ENCODE data around the gene PAK5.

Gene PAK5

DNA sequence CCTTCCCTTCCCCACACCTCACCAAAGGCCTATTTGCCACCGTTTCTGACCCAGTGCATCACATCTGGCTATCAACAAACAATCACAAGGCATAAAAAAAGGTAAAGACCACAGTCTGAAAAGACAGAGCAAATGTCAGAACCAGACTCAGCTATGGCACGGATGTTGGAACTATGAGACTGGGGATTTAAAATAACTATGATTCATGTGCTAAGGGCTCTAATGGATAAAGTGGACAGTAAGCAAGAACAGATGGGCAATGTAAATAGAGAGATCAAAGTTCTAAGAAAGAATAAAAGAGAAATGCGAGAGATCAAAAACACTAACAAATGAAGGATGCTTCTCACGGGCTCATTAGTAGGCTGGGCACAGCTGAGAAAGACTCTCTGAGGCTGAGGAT is 225.0 kb downstream of the PAK5 start:
- ATAC-seq, result no peak

DNA sequence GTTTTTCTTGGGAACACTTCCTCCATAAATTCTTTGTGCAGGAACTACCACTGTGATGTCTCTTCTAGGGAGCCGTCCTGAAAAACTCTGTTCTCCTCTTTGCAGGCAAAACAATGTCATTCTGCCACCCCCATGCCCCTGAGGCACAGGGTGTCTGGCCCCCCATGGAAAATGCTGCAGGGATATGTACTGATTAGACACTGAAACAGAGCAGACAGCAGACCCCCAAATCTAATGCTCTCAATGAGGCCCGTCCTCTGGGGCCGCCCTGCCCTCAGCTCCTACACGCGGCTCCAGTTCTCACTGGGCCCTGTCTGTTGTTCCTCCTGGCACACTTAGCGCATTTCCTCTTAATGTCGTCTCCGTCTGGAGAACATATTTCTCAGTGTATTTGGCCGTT is 227.0 kb downstream of the PAK5 start:
- no peak for ATAC-seq

DNA sequence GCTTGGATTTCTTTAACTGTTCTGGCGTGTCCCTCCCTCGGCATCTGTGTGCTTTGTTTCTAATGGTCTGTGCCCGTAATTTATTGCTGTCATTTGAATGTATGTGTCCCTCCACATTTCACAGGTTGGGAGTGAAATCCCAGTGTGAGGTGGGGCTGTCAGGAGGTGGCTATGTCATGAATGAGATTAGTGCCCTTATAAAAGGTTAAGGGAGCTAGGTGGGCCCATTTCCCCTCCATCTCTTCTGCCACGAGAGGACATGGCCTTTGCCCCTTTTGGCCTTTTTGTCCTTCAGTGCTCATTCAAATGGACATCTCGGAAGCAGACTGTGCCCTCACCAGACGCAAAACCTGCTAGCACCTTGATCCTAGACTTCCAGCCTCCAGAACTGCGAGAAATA is 228.2 kb downstream of the PAK5 start:
- ATAC-seq, result no peak

DNA sequence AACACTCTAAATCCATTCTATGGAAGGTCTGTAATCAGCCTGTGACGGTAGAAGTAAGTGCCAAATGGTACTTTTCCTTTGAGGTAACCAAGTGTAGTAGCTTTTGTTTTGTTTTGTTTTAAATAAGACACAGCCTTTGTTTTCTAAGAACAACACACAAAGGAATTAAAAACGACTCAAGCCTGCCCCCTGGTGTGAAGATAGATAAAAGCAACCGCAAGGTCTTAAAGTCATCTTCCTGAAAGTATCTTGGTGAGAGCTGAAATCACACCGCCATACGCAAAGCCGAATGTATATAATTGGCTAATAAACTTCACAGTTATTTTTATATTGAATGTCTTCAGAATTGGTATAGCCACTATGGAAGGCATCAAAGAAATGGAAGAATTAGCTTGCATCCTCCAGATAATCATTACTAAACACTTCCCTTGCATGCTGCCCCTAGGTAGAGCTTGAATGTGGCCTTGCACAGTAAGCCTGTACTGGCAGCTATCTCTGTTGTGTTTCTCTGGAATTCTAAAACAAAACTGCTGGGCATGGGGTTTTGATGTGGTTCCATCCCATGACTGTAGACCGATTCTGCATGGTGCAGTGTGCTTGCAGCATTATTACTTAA is 228.9 kb downstream of the PAK5 start:
- ATAC-seq, result no peak

DNA sequence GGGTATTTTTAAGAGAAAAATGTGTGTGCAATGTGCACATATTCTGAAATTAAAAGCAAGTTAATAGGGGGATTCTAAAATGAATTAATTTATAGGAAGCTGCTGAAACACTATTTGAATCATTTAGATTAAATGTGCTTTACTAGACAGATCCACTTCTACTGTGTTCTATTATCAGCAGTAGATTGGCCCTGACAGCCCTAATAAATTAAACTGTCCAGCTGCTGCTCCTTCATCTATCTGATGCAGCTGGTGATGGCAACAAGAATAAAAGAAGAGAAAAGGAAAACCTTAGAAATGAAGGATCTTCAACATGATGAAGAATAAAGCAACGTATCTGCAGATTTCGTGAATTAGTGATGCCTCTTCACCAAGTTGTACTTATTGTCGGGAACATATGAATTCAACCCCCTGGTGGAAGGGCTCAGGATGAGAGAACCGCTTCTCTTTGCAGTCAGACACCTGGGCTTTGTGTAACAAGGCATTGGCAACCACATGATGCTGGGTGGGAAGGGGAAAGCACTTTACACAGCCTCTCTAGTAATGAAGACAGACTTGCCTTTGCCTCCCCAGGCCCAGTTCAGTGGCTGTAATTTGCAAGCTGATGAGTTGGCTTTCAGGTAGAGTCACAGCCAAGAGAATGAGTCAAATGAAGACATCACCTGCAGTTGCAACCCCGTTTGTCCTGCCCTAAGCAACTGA is 230.1 kb downstream of the PAK5 start:
- ATAC-seq, result no peak

GRCh38 chr20:9602847-9603183 is 236.1 kb downstream of the PAK5 start:
- ATAC-seq, result no peak

- no peak for ATAC-seq
Observed at GRCh38 chr20:9600562-9600961, 238.3 kb downstream of the PAK5 start.

GRCh38 chr20:9597547-9597946 is 241.3 kb downstream of the PAK5 start:
- ATAC-seq, result no peak

DNA sequence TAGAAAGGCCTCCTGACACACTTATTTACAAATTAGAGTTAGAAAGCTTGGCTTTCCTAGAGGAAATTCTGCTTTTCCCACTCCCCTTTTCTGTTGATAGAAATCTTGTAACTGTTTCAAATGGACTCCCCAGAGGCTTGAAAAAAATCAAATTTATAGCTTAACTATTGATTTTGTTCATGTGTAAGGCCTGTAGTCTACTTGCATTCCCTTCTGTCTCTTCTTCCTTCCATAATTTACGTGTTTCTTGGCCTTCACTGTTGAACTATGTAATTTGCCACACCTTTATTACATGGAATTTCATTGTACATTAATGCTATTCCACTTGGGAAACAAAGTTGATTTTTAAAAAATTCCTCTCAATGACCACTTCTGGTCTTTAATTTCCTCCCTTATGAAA is 243.1 kb downstream of the PAK5 start:
- ATAC-seq, result no peak

DNA sequence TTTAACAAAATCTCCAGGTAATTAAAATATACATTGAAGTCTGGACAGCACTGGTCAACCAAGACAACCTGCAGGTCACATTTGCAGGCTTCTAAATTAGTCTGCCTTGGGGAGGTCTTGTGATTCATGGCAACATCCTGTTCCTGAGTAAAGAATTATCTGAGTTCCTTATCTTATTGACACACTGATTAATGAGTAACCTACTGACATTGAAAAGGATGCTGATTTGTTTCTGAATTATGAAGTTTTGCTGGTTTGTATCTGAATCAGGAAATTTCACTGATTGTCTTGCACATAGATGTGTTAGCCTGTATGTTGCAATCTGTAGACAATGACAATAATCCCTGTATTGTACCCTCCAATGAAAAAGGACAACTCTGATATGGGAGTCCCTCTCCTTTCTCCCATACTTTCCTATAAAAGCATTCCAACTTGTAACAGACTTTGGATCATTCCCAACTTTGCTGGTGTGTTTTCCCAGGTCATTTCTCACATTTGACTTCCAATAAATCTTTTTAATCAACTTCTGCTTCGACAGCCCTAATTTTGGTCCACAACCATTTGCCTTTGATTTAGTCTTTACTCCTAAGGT is 244.5 kb downstream of the PAK5 start:
- no peak for ATAC-seq

DNA sequence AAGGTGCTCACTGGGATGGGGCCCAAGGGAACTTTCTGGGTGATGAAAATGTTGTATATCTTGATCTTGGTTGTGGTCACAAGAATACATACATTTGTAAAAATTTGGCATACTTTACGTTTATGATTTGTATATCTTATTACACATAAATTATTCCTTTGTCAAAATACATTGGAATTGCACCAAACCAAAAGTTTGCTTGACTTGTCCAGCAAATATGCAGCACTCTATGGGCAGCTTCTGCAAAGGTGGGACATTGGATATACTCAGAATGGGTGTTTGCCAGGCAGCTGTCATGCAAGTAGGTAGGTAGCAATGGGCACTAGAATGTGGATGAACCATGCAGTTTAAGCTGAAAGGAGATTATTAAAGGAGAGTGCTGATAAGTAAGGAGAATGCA is 246.5 kb downstream of the PAK5 start:
- ATAC-seq, result no peak

GRCh38 chr20:9591080-9591479 is 247.8 kb downstream of the PAK5 start:
- ATAC-seq, result no peak

GRCh38 chr20:9590189-9590588 is 248.7 kb downstream of the PAK5 start:
- no peak for ATAC-seq

GRCh38 chr20:9588706-9589105 is 250.2 kb downstream of the PAK5 start:
- no peak for ATAC-seq

DNA sequence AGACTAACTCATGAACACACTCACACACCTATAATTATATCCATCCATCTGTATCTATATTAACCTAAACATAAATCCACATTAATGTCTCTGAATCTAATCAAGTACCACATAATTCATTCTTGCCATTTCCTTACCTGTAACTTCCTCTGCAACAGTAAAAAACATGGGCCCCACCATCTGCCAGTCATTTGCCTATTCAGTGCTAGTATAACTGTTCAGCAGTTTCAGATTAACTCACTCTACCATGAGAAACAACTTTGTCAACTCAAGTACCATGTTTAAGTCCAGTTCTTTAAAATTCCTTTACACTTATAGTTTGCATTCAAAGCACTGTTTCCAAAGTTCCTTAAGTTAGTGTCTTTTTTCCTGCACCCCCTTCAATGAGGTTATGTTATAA is 255.7 kb downstream of the PAK5 start:
- no peak for ATAC-seq

DNA sequence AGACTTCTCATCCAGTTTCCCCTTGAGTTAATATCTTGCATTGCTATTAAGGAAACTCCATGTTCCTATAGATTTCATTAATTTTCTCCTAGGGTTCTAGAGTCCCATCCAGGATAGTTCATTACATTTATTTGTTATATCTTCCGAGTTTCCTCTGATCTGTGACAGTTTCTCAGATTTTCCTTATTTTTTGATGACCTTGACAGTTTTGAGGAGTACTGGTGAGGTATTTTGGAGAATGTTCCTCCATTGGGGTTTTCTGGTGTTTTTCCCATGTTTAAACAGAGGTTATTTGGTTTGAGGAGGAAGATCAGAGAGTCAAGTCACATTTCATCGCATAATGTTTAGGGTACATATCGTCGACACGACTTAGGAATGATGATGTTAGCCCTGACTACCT is 256.7 kb downstream of the PAK5 start:
- no peak for ATAC-seq

DNA sequence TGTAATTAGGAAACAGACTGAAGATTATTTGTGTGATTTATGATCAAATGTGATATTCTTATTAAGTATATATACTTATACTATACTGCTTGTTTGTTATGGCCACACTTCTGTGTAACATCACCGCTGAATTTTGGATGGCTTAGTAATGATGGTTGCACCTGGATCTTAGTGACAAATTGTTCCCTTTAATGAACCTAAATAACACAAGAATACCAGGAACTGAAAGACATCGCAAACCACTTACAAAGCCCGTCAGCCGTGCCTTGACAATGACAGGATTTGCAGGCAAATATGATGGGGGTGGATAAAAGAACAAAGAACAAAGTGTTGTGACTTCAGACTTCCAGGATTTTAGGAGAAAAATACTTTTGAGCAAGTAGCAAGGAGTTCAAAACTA is 257.4 kb downstream of the PAK5 start:
- ATAC-seq, result no peak

DNA sequence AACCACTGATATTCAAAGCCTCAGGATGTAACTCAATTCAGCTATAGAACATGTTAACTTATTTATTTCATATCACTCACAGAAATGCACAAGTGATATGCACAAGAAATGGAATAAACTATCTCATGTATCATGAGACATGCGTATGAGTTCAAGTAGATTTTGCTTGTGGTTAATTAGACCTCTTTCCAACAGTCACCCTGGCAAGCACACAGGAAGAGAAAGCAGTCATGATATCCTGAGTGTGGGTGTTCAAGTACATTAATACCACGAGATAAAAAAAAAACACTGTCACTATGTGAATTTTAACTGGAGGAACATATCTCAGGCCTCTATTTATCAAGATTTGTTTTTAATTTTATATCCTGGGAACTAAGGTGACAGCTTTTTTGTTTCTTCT is 260.3 kb downstream of the PAK5 start:
- no peak for ATAC-seq

GRCh38 chr20:9577397-9577796 is 261.5 kb downstream of the PAK5 start:
- ATAC-seq, result no peak

GRCh38 chr20:9576695-9577094 is 262.2 kb downstream of the PAK5 start:
- ATAC-seq, result no peak

GRCh38 chr20:9575836-9576235 is 263.0 kb downstream of the PAK5 start:
- no peak for ATAC-seq

DNA sequence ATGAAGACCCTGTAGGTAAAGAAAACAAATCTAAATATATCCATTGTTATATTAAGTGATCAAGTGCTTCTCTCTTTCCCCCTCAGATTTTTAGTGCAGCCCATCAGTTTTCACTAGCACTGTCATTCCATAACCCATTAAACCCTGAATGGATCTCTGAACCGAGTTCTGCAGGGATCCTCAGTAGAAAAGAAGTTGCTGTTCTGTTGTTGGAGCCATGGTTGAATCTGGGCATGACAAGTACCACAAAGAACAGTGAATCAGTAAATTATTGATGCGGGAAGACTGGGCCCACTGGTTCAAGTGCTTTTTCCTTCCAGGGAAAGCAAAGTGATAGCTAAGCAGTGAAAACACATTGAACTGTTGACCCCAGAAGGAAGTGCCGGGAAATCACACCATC is 264.1 kb downstream of the PAK5 start:
- ATAC-seq, result no peak

GRCh38 chr20:9574181-9574580 is 264.7 kb downstream of the PAK5 start:
- ATAC-seq, result no peak

DNA sequence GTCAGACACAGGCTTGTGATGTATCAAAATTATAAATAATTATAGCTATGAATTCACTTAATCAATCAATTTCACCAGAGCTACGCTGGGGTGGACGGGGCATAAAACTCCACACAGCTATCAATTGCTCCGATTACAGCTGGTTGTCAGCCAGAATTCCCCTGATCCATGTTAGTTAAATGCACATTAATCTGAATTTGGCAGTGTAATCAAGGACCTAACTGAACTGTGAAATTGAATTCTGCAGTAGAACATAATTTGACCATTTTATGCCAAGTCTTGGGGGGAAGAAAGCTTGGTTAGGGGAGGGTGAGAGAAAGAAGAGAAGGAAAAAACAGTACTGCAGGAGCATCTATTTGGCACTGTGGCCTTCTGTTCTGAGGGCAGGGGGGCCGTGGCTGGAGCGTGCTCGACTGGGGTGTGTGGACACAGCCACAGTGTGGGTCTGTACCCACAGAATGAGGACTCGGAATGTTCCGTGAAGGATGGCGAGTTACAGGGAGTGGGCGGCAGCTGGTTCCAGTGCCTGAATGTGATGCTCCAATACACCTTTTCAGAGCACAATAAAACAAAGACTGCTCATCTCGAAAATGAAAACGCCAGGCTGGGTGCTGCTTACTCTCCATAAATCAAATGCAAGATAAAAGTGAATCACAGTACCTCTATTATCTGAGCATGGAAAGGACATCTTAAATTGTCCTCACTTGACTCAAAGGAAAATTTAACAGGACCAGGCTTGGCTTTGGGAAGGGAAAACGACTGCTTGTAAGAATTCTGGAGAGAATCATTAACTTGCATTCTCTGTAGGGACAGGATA is 265.3 kb downstream of the PAK5 start:
- ATAC-seq, result no peak
